Caki2 (cell line): ENCODE results near the gene TMPRSS13. TPM values are rescaled to one million over a fixed set of nuclear protein-coding genes. Genes with fewer than 3 reads are reported as not detected.
"Not testable (repeated sequence)": the region's sequence is repeated elsewhere in the genome, so short reads cannot be mapped to it uniquely, and the experiment has no call there.

Experiments used
- DNase-seq: peaks from one replicate; pipeline ENCODE4 v3.0.0-alpha.2; 2015; ENCODE audit warnings: low read depth
- in situ Hi-C: cut with HindIII; loops from 2 replicates; pipeline ENCODE4 v1.10.0; 2016; ENCODE audit warnings: low sequenced_read_pairs, low pct_unique_long_range_greater_than_20kb, mixed read lengths
- total RNA-seq: library from RNA; depleted of rRNA; stranded (reverse); fragments of >200 nt; shearing (Covaris generic); gene quantifications from 2 replicates; pipeline ENCODE4 v1.2.3, GENCODE V29; 2014; ENCODE audit warnings: low replicate concordance; rRNA removed

TMPRSS13 gene
- total RNA-seq: not detected in 2 replicates

DNA sequence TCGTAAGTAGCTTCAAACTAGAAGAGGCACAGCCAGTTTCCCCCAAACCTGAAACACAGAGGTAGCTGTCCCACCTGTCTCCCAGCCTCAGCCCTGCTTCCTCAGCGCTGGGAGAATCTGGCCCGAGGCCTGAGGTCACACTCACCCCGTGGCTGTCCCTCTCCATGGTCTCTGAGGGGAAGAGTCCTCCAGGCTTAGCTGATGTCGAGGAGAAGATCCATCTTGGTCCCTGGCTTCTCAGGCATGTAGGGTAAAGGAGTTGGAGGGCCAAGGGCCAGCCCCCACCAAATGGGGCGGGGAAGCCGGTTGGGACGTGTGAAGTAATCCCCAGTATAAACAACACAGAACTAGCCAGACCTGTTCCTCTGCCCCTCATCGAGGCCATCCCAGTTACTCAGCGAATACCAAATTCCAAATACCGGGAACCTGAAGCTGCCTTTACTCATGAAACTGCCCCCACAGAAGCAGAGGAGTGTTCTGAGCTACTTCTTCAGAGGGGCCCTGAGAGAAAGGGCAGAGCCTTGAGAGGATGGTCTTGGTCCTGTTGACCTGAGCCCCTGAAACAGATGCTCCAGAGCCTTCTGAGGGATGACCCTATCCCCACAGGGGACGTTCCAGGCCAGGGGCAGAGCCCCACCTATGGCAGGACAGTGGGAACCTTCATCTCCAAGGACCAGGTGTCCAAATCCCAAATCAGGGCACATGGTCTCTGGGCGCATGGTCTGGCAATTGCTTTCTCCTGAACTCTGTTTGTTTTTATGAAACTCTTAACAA lies at the start of gene TMPRSS13:
Gene TMPRSS13 (minus strand): TSS at position 261 of the 774 bp plus-strand sequence. CDS start 95 bp downstream, at position 166.
- DNase-seq: no peak
- in situ Hi-C loops: no loop called here

DNA sequence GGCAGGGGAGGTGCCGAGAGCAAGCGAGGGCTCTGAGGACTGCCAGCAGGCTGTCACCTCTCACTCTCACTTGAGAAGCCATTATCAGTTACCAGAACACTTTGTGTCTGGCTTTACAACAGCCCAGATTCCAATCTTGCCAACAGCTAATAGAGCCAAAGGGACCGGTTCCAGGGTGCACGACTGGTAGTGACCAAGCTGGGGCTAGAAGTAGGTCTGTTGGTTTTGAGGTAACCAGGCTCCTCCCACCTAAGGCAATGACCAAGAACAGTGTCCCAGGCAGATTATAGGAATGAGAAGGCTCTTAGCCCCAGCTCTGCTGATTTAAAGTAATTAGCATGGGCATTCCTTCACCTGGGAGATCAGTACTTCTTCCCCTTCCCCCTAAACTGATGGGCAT lies 49.8 kb upstream of the TMPRSS13 start:
- no peak for DNase-seq
- in situ Hi-C loops: no loop called here

DNA sequence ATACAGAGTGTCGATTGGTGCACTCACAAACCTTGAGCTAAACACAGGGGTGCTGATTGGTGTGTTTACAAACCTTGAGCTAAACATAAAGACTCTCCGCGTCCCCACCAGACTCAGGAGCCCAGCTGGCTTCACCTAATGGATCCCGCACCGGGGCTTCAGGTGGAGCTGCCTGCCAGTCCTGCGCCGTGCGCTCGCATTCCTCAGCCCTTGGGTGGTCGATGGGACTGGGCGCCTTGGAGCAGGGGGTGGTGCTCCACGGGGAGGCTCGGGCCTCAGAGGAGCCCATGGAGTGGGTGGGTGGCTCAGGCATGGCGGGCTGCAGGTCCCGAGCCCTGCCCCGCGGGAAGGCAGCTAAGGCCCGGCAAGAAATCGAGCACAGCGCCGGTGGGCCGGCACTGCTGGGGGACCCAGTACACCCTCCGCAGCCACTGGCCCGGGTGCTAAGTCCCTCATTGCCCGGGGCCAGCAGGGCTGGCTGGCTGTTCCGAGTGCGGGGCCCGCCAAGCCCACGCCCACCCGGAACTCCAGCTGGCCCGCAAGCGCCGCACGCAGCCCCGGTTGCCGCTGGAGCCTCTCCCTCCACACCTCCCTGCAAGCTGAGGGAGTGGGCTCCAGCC lies 49.2 kb upstream of the TMPRSS13 start:
- in situ Hi-C loops, DNase-seq: not testable (repeated sequence)

DNA sequence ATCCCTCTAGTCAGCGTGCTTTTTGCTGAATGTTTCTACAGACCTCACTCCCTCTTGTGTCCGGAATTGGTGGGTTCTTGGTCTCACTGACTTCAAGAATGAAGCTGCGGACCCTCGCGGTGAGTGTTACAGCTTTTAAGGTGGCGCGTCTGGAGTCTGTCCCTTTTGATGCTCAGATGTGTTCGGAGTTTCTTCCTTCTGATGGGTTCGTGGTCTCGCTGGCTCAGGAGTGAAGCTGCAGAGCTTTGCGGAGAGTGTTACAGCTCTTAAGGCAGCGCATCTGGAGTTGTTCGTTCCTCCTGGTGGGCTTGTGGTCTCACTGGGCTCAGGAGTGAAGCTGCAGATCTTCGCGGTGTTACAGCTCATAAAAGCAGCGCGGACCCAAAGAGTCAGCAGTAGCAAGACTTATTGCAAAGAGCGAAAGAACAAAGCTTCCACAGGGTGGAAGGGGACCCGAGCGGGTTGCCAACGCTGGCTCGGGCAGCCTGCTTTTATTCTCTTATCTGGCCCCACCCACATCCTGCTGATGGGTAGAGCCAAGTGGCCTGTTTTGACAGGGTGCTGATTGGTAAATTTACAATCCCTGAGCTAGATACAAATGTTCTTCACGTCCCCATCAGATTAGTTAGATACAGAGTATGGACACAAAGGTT lies 48.5 kb upstream of the TMPRSS13 start:
- DNase-seq, in situ Hi-C loops: not testable (repeated sequence)

DNA sequence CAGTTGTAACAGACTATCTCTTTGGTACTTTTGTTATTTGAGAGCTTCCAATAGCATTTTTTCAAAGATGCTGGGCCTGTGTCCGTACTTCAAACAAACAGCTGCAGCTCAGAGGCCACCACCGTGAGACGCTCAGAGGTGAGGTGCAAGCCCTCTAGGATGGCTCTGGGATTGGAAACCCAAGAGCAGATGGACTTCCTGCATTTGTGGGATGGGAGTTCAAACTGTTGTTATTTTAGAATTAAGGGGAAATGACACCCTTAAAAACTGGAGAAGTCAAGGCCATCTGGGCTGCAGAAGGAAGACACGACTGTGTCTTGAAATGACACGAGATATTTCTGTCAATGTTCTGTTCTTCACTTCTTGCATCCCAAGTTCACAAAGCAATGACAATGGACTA lies 47.8 kb upstream of the TMPRSS13 start:
- in situ Hi-C loops: no loop called here
- DNase-seq: no peak

DNA sequence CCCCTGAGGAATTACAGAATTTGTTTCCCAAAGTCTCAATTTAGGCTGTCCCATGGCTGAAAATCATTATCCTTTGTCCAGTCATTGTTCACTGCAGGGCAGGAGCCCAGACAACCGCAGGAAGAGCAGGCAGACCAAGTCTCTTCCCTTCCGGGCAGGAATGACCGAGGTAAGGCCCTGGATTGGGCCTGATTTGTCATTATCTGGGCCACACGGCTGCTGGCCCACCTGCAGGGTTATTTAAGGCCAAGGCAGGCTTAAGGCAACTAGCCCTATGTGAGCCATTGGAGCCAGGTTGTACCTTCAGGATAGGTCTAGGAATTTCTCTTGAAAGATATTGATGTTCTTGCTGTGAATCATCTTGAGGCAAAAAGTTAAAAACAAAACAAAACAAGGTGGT lies 47.2 kb upstream of the TMPRSS13 start:
- in situ Hi-C loops: no loop called here
- no peak for DNase-seq

DNA sequence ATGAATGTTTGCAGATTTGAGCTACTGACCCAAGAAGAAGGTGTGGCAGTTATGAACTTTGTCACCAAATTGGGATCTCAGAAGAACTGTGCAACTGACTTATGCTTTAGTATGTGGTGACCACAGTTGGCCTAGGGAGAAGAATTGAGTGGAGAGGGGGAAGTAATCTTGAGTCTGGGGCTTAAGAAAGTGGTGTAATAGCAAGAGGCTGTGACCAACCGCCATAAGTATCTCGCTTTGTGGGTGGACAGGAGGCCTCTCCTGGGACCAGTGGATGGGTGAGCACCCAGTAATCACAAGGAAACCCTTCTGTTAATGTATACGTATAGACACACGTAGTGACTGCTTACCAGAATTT lies 44.3 kb upstream of the TMPRSS13 start:
- in situ Hi-C loops: no loop called here
- no peak for DNase-seq

DNA sequence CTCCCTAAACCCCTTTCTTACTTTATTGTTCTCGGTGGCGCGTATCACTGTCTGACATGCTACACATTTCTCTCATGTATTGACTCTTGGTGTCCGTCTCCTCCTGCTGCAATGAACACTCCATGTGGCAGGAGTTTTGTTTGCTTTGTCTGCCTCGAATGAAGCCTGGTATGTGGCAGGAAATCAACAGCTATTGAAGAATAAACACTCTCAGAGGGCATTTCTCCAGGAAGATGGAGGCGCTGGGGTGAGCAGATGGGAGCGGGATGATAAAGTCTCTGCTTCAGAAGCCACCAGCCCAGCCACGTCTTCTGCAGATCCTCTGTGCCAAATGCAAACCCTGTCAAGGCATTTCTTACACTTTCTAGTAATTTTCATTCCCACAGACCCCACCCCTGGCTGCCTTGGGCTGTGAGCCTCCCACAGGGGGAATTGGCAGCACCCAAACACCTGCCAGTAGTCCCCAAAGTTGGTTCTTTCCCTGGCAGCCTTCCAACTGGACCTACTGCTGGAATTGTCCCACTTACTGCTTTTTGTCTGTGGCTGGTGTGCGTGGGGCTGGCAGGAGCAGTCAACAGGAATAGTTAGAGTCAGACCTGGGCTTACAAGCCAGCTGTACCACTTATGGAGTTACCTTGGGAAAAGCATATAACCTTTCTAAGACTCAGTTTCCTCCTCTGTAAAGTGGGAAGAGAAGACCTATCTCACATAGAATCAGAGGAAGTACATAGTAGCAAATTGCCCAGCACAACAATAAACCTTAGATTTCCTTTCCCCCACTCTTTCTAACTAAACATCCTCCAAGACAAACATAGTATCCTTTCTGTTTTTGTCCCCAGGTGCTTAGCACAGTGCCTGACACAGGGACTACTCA lies 43.7 kb upstream of the TMPRSS13 start:
- DNase-seq: no peak
- in situ Hi-C loops: no loop called here

DNA sequence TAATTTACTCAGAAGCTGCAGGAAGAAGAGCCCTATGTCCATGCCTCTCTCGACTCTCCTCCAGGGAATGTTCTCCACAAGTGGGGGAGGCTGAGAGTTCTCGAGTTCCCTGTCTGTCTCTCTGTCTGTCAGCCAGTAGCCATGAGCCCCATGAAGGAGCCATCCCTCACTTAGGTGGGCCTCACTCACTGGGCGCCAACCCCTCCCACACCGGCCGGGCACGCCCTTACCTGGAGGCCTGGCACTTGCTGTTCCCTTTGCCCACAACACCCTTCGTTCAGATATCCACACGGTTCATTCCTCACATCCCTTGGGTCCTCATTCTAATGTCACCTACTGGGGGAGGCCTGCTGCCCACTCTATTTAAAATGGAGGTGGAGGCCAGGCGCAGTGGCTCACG lies 42.8 kb upstream of the TMPRSS13 start:
- in situ Hi-C loops: no loop called here
- DNase-seq: no peak

DNA sequence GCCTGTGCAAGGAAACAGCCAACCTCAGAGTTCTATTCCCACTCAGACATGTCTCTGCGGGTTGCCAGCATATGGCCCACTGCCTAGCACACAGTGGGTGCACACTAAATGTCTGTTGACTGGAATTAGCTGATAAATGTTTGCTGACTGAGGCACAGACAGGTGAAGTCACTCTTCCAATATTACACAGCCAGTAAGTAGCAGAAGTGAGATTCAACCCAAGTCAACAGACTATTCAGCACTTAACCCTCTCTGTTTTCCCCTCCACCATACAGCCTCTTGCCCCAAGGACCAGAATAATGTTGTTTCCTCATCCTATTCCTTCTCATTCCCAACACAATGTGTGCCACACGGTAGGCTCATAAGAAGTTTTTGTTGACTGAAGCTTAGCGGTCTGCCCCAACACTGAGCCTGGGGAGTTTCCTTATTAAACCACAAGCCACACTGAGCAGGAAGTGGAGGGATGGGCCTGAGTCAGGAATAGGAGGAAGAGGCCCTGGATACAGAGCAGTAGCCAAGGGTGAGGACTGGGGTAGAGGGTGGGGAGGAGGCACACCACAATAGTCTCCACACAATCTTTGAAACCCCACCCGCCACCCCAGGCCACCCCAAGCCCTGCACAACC lies 41.3 kb upstream of the TMPRSS13 start:
- in situ Hi-C loops: no loop called here
- DNase-seq: peak; percentile 1

DNA sequence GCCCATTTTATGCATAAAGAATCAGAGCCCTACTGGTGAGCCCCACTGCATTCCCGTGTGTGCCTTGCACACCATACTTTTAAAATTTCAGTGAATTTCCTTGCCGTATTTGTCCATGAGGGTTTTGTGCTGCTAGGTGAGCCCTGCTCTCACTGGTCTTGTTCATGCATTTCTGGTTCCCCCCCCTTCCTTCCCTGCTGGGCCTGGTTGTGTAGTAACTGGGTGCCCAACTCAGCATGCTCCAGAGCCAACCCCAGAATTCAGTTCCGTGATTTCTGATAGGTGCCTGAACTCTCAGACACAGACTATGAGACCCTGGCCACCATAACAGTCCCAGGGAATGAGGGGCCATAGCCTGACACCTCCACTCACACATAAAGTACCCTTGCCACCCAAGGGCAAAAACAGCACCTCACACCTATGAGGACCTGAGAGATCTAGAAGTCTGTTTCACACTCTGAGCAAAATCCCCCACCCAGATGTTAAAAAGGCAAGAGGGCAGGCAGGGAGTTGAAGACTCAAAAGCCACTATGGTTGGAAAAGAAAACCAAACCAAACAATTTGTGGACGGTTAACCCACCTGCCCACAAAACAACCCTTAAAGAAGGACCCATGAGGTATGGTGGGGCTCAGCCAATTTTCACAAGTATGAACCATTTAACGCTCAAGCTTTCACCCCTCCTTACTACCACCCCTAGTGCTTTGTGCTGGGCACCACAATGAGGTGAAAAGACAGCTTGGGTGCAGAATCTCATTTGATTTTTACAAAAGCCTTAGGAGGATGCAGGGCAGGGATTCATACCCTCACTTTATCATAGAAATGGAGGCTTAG lies 40.2 kb upstream of the TMPRSS13 start:
- DNase-seq: no peak
- in situ Hi-C loops: no loop called here

DNA sequence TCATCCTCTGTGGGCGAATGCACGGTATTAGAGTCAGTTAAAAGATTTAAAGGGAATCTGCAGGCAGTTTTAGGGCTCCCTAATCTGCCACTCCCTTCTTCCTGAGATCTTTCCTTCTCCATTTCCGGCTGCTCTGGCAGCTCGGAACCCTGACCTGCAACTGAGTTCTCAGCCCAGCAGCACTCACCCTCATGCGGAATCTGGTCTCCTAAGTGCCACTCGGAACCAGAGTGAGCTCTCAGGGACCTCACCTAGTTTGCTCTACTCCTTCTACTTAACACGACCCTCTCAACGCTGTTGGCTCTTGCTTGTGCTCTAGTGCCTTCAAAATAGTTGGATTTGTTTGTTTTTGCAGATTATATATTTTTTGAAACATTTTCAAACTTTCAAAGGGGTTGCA lies 37.7 kb upstream of the TMPRSS13 start:
- in situ Hi-C loops: no loop called here

DNA sequence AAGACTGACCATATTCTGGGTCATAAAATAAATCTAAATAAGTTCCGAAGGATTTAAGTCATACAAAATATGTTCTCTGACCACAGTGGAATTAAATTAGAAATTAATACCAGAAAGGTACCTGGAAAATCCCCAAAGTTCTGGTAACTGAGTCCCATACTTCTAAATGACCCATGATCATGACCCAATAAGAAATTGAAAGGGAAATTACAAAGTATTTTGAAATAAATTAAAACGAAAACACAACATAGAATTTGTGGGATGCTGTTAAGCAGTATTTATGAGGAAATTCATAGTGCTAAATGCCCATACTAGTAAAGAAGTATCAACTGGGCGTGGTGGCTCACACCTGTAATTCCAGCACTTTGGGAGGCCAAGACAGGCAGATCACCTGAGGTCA lies 33.6 kb upstream of the TMPRSS13 start:
- in situ Hi-C loops: no loop called here
- DNase-seq: no peak

More for the DNA sequence above, 37.7 kb upstream of the TMPRSS13 start:
- DNase-seq: no peak

DNA sequence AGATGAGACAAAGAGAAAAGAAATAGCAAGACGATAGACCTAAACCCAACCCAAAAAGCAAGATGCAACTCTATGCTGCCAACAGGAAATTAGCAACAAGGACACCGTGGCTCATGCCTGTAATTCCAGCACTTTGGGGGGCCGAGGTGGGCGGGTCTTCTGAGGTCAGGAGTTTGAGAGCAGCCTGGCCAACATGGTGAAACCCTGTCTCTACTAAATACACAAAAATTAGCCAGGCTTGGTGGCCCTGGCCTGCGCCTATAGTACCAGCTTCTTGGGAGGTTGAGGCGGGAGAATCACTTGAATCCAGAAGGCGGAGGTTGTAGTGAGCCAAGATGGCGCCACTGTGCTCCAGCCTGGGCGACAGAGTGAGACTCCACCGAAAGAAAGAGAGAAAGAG lies 32.7 kb upstream of the TMPRSS13 start:
- in situ Hi-C loops: no loop called here
- DNase-seq: no peak

DNA sequence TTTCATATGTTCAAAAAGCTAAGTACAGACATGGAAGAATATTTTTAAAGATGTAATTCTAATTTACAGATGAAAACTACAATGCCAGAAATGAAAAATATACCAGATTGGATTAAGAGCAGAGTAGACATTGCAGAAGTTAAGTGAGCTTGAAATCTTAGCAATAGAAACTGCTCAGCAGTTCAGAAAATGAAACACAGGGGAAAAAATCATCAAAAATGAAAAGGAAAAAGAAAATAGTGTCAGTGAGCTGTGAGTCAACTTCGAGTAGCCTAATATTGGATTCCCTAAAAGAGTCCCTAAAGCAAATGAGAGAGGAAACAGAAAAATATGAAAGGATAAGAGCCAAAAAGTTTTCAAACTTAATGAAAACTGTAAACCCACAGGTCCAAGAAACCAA lies 31.2 kb upstream of the TMPRSS13 start:
- in situ Hi-C loops: no loop called here
- DNase-seq: no peak

DNA sequence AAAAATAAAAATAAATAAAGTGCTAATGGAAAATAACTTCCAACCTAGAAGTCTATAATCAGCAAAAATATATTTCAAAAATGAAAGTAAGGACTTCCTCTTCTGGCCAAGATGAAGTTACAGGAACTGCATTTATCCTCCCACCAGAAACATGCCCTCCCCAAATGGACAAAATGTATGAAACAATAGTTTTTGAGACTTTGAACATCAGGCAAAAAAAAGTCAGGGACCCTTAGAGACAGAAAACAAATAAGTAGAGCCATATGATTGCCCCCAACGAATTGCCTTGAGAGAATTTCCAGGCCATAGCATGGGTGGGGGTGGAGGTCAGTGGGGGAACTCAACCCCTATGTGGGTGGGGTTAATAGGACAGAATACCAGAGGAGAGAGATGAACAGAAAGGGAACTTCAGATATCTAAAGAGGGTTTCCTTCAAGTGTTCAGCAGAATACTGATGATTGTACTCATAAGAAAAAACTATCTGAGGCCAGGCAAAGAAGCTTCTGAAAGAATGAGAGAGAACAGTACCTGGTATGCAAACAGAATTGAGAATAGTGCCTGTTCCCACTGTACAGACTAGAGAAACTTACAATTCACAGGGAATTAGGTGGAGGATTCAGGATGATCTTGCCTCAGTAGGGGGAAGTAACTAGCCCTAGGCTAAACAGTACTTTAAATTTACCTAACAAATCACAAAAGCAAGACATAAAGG lies 30.4 kb upstream of the TMPRSS13 start:
- in situ Hi-C loops: no loop called here
- no peak for DNase-seq

DNA sequence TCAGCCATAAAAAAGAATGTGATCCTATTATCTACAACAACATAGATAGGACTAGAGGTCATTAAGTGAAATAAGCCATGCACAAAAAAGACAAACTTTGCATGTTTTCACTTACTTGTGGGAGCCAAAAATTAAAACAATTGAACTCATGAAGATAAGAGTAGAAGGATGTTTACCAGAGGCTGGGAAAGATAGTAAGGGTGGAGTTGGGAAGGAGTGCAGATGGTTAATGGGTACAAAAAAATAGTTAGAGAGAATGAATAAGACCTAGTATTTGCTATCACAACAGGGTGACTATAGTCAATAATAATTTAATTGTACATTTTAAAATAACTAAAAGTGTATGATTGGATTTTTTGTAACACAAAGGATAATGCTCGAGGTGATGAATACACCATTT lies 29.7 kb upstream of the TMPRSS13 start:
- DNase-seq: no peak
- in situ Hi-C loops: no loop called here
